ENCODE data around the gene HSF4.
"Not testable (repeated sequence)": the region's sequence is repeated elsewhere in the genome, so short reads cannot be mapped to it uniquely, and the experiment has no call there.

Gene HSF4, protein sequence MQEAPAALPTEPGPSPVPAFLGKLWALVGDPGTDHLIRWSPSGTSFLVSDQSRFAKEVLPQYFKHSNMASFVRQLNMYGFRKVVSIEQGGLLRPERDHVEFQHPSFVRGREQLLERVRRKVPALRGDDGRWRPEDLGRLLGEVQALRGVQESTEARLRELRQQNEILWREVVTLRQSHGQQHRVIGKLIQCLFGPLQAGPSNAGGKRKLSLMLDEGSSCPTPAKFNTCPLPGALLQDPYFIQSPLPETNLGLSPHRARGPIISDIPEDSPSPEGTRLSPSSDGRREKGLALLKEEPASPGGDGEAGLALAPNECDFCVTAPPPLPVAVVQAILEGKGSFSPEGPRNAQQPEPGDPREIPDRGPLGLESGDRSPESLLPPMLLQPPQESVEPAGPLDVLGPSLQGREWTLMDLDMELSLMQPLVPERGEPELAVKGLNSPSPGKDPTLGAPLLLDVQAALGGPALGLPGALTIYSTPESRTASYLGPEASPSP

DNA sequence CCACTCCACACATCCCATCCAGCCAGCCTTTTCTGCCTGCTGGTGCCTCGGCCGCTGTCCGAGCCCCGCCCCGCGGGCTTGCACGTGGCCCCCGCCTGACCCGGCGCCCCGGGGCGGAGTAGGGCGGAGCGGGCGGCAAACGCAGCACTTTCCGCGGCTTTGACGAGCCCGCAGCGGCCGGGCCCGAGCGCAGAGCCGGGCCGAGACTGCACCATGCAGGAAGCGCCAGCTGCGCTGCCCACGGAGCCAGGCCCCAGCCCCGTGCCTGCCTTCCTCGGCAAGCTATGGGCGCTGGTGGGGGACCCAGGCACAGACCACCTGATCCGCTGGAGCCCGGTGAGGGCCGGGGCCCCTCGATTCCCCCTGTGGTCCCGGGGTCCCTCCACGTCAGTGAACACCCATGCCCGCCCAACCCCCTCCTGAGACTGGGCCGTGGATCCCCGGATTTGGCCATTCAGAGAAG is at the start of gene HSF4:
Gene HSF4, plus strand, starts transcription at position 147 of the 463 bp plus-strand sequence. Its CDS starts 67 bp downstream, at position 214.
- peak within 1 kb of the TSS; percentile 37 for H3K4me3 ChIP-seq (ENCODE audit: low read length)

DNA sequence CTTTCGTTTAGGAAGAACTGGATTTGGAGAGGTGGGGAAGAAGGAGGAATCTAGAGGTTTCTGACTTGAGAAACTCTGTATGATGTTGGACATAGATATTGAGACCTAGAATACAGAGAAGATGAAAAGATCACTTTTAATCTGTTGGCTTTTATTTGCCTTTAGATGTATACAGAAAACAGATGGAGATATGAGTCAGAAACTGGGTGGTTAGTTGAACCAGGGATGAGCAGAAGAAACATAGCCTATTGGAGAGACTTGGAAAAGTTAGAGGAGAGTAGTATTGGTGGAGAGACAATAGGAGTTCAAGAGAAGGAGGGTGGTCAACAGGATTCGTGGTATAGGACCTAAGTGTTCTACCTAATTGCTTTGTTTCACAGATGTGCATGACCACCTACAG is 49.8 kb upstream of the HSF4 start:
- Histone ChIP-seq H3K4me3 (ENCODE audit: low read length) (no peak overlapping the region), H3K27me3 (ENCODE audit: control insufficient read depth, insufficient read depth, low read length) (no peaks in the 10 kb centered on the region), H3K9ac (ENCODE audit: low read length) (no peak overlapping the region), H3K4me1 (ENCODE audit: control insufficient read depth, low read depth, low read length) (no peaks in the 10 kb centered on the region), H3K27ac (ENCODE audit: low read length) (no peak overlapping the region), H3K9me3 (ENCODE audit: control insufficient read depth, low read depth, low read length) (no peaks in the 10 kb centered on the region), H3K36me3 (ENCODE audit: control insufficient read depth, low read depth, low read length) (no peaks in the 10 kb centered on the region)

More for the DNA sequence above, at the start of gene HSF4:
- H3K9ac ChIP-seq (ENCODE audit: low read length) = no peak within 1 kb of the TSS
- H3K27me3 ChIP-seq (ENCODE audit: control insufficient read depth, insufficient read depth, low read length) = peaks cover 100% of the 10 kb centered on the region
- no peaks in the 10 kb centered on the region for H3K36me3 ChIP-seq (ENCODE audit: control insufficient read depth, low read depth, low read length)
- H3K9me3 ChIP-seq (ENCODE audit: control insufficient read depth, low read depth, low read length) = no peaks in the 10 kb centered on the region
- H3K27ac ChIP-seq (ENCODE audit: low read length) = no peak within 1 kb of the TSS
- H3K4me1 ChIP-seq (ENCODE audit: control insufficient read depth, low read depth, low read length) = peaks cover 11% of the 10 kb centered on the region

DNA sequence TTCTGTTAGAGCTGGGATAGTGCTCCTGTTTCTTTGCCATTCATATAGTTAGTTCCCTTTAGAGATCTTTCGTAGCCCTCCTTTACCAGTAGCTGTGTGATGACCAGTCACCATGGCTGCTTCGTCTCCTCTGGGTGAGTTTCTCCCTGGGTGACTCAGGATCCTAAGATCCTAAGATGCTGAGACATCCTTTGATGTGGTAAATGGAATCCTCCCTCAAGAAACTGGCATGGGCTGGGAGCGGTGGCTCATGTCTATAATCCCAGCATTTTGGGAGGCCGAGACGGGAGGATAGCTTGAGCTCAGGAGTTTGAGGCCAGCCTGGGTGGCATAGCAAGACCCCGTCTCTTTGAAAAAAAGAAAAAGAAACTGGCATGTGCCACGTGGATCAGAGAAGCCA is 48.9 kb upstream of the HSF4 start:
- Histone ChIP-seq H3K36me3 (ENCODE audit: control insufficient read depth, low read depth, low read length) (peaks cover 1% of the 10 kb centered on the region), H3K9ac (ENCODE audit: low read length) (no peak overlapping the region), H3K9me3 (ENCODE audit: control insufficient read depth, low read depth, low read length) (no peaks in the 10 kb centered on the region), H3K4me3 (ENCODE audit: low read length) (no peak overlapping the region), H3K27me3 (ENCODE audit: control insufficient read depth, insufficient read depth, low read length) (no peaks in the 10 kb centered on the region), H3K4me1 (ENCODE audit: control insufficient read depth, low read depth, low read length) (no peaks in the 10 kb centered on the region), H3K27ac (ENCODE audit: low read length) (no peak overlapping the region)

DNA sequence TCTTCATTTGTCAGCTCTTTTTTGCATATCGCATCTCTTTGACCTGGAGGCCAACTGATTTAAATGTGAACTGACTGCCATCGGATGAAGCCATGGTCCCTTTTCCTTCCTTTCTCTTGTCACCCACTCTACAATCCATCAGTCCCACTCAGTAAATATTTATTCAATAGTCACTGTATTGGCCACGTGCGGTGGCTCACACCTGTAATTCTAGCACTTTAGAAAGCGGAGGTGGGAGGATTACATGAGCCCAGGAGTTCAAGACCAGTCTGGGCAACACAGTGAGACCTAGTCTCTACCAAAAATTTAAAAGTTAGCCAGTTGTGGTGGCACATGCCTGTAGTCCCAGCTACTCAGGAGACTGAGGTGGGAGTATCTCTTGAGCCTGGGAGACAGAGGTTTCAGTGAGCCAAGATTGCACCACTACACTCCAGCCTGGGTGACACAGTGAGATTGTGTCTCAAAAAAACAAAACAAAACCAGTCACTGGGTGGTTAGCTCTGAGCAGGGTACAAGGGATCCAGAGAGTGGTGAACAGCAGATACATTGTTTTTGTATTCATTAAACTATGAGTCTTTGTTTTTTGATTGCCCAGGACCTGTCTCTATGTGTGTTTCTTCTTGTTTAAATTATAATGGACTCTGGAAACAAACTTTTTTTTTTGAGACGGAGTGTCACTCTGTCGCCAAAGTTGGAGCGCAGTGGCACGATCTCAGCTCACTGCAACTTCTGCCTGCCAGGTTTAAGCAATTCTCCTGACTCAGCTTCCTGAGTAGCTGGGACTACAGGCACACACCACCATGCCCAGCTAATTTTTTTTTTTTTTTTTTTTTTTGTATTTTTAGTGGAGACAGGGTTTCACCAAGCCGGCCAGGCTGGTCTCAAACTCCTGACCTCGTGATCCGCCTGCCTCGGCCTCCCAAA is 47.9 kb upstream of the HSF4 start:
- Histone ChIP-seq H3K36me3 (ENCODE audit: control insufficient read depth, low read depth, low read length) (peaks cover 5% of the 10 kb centered on the region), H3K9me3 (ENCODE audit: control insufficient read depth, low read depth, low read length) (no peaks in the 10 kb centered on the region), H3K4me1 (ENCODE audit: control insufficient read depth, low read depth, low read length) (no peaks in the 10 kb centered on the region), H3K27me3 (ENCODE audit: control insufficient read depth, insufficient read depth, low read length) (no peaks in the 10 kb centered on the region), H3K9ac (ENCODE audit: low read length) (no peak overlapping the region), H3K27ac (ENCODE audit: low read length) (no peak overlapping the region), H3K4me3 (ENCODE audit: low read length) (no peak overlapping the region)

DNA sequence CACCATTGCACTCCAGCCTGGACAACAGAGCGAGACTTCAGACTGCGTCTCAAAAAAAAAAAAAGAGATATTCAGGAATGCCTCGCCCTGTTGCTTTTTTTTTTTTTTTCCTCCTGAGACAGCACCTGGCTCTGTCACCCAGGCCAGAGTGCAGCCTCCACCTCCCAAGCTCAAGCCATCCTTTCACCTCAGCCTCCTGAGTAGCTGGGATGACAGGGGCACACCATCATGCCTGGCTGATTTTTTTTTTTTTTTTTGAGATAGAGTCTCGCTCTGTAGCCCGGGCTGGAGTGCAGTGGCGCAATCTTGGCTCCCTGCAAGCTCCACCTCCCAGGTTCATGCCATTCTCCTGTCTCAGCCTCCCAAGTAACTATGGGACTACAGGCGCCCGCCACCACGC is 46.8 kb upstream of the HSF4 start:
- no peaks in the 10 kb centered on the region for H3K9me3 ChIP-seq (ENCODE audit: control insufficient read depth, low read depth, low read length)
- no peak overlapping the region for H3K27ac ChIP-seq (ENCODE audit: low read length)
- H3K27me3 ChIP-seq (ENCODE audit: control insufficient read depth, insufficient read depth, low read length) = no peaks in the 10 kb centered on the region
- H3K36me3 ChIP-seq (ENCODE audit: control insufficient read depth, low read depth, low read length) = peaks cover 11% of the 10 kb centered on the region
- no peaks in the 10 kb centered on the region for H3K4me1 ChIP-seq (ENCODE audit: control insufficient read depth, low read depth, low read length)
- no peak overlapping the region for H3K9ac ChIP-seq (ENCODE audit: low read length)
- no peak overlapping the region for H3K4me3 ChIP-seq (ENCODE audit: low read length)

DNA sequence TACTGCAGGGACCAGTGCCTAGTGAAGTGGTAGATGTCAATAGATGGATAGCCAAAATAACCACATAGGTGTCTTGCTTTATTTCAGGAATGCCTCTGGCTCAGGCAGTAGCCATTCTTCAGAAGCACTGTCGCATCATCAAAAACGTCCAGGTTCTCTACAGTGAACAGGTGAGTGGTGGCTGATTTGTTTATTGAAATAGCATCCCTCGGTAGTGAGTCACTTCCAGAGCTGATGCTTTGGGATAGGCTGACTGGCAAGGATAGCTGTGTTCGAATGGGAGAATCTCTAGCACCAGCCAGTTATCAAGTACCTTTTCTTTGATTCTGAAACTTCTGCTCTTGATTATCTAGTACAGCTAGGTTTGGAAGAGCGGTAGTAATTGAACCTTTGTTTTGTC is 44.5 kb upstream of the HSF4 start:
- Histone ChIP-seq H3K27me3 (ENCODE audit: control insufficient read depth, insufficient read depth, low read length) (no peaks in the 10 kb centered on the region), H3K9me3 (ENCODE audit: control insufficient read depth, low read depth, low read length) (no peaks in the 10 kb centered on the region), H3K9ac (ENCODE audit: low read length) (no peak overlapping the region), H3K27ac (ENCODE audit: low read length) (no peak overlapping the region), H3K4me3 (ENCODE audit: low read length) (no peak overlapping the region), H3K4me1 (ENCODE audit: control insufficient read depth, low read depth, low read length) (no peaks in the 10 kb centered on the region), H3K36me3 (ENCODE audit: control insufficient read depth, low read depth, low read length) (peaks cover 20% of the 10 kb centered on the region)

DNA sequence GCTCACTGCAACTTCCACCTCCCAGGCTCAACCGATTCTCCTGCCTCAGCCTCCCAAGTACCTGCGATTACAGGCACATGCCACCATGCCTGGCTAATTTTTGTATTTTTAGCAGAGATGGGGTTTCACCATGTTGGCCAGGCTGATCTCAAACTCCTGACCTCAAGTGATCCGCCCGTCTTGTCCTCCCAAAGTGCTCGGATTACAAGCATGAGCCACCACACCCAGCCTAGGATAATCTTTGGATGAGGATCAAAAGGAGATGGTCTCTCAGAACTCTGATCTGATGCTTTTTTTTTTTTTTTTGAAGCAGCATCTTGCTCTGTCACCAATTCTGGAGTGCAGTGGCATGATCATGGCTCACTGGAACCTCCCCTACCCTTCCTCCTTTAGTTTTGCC is 41.7 kb upstream of the HSF4 start:
- not testable (repeated sequence) for H3K4me1 ChIP-seq (ENCODE audit: control insufficient read depth, low read depth, low read length); H3K9me3 ChIP-seq (ENCODE audit: control insufficient read depth, low read depth, low read length); H3K4me3 ChIP-seq (ENCODE audit: low read length); H3K27me3 ChIP-seq (ENCODE audit: control insufficient read depth, insufficient read depth, low read length); H3K27ac ChIP-seq (ENCODE audit: low read length); H3K9ac ChIP-seq (ENCODE audit: low read length)
- peaks cover 22% of the 10 kb centered on the region for H3K36me3 ChIP-seq (ENCODE audit: control insufficient read depth, low read depth, low read length)

DNA sequence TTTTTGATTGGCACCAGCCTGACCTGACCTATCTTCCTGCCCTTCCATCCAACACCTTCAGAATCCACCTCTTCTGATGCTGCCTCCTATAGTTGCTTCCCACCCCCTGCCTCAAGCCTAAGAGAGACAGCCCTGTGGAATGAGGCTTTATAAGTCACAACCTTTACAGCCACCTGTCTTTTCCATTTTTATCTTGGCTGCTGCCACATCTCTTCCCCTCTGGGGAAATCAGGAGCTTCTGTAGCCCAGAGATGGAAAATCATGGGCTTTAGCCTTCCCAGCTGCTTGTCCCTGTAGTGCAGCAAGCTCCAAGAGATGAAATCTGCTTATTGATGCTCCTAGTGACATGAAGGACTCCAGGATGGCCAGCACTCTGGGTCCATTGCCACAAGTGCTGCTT is 36.1 kb upstream of the HSF4 start:
- H3K4me3 ChIP-seq (ENCODE audit: low read length) = no peak overlapping the region
- H3K4me1 ChIP-seq (ENCODE audit: control insufficient read depth, low read depth, low read length) = no peaks in the 10 kb centered on the region
- no peaks in the 10 kb centered on the region for H3K27me3 ChIP-seq (ENCODE audit: control insufficient read depth, insufficient read depth, low read length)
- no peaks in the 10 kb centered on the region for H3K9me3 ChIP-seq (ENCODE audit: control insufficient read depth, low read depth, low read length)
- no peak overlapping the region for H3K27ac ChIP-seq (ENCODE audit: low read length)
- no peak overlapping the region for H3K9ac ChIP-seq (ENCODE audit: low read length)
- H3K36me3 ChIP-seq (ENCODE audit: control insufficient read depth, low read depth, low read length) = peaks cover 22% of the 10 kb centered on the region

DNA sequence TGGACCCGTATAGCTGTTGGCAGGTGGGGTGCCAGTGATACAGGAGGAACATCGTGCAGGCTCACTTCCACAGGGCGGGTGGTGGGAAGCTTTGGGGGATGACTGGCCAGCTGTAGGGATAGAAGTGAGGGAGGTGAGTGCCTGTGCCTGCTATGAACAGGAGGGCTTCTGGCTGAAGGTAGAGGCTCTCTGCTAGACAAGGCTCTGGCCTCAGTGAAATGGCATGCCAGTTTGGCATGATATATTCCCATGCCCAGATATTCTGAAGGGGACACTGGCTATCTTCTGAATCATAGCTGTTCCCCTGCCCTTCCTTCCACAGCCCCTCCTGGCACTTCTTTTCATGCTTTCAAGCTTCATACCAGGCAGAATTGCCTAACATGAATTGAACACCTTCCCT is 35.7 kb upstream of the HSF4 start:
- H3K36me3 ChIP-seq (ENCODE audit: control insufficient read depth, low read depth, low read length) = peaks cover 19% of the 10 kb centered on the region
- H3K4me3 ChIP-seq (ENCODE audit: low read length) = no peak overlapping the region
- H3K9me3 ChIP-seq (ENCODE audit: control insufficient read depth, low read depth, low read length) = no peaks in the 10 kb centered on the region
- no peaks in the 10 kb centered on the region for H3K4me1 ChIP-seq (ENCODE audit: control insufficient read depth, low read depth, low read length)
- H3K27ac ChIP-seq (ENCODE audit: low read length) = no peak overlapping the region
- no peak overlapping the region for H3K9ac ChIP-seq (ENCODE audit: low read length)
- H3K27me3 ChIP-seq (ENCODE audit: control insufficient read depth, insufficient read depth, low read length) = no peaks in the 10 kb centered on the region

DNA sequence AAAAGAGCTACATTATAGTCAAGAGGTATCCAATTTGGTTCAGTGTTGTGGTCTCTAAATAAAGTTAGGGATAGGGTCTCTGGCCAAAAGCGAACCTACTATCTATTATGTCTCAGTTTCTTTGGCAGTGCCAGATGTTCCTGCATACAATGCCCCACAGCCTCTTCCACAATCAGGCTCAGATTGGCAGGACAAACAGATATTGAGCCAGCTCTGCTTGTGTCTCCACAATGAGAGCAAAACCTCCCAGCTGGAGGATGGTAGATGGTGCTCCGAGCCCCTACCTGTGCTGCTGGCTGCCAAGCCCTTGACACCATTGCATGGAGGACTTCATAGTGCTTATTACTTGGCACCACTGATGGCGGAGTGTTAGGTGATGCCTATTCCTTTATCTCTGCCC is 35.1 kb upstream of the HSF4 start:
- Histone ChIP-seq H3K36me3 (ENCODE audit: control insufficient read depth, low read depth, low read length) (peaks cover 24% of the 10 kb centered on the region), H3K27me3 (ENCODE audit: control insufficient read depth, insufficient read depth, low read length) (no peaks in the 10 kb centered on the region), H3K9ac (ENCODE audit: low read length) (no peak overlapping the region)

DNA sequence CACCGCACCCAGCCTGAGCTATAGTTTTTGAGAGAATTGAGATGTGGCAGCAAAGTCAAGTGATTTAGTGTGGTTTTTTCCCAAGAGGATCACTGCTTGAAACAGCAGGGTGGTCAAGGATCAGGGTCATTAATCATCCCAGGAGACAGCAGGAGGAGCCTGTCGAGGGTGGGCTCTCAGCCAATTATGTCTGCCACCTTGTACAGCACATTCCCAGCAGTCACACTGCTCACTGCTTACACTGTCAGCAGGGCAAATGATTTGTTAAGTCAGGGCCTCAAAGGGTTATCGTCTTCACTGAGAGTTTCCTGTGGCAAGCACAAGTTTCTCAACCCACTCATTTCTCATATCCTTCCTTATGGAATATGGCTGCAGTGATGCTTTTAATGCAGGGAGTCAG is 26.9 kb upstream of the HSF4 start:
- peaks cover 43% of the 10 kb centered on the region for H3K36me3 ChIP-seq (ENCODE audit: control insufficient read depth, low read depth, low read length)
- H3K9me3 ChIP-seq (ENCODE audit: control insufficient read depth, low read depth, low read length) = no peaks in the 10 kb centered on the region
- no peaks in the 10 kb centered on the region for H3K4me1 ChIP-seq (ENCODE audit: control insufficient read depth, low read depth, low read length)
- H3K4me3 ChIP-seq (ENCODE audit: low read length) = no peak overlapping the region
- H3K27me3 ChIP-seq (ENCODE audit: control insufficient read depth, insufficient read depth, low read length) = no peaks in the 10 kb centered on the region
- H3K9ac ChIP-seq (ENCODE audit: low read length) = no peak overlapping the region
- H3K27ac ChIP-seq (ENCODE audit: low read length) = no peak overlapping the region

More for the DNA sequence above, 35.1 kb upstream of the HSF4 start:
- Histone ChIP-seq H3K27ac (ENCODE audit: low read length) (no peak overlapping the region), H3K4me3 (ENCODE audit: low read length) (no peak overlapping the region), H3K9me3 (ENCODE audit: control insufficient read depth, low read depth, low read length) (no peaks in the 10 kb centered on the region), H3K4me1 (ENCODE audit: control insufficient read depth, low read depth, low read length) (no peaks in the 10 kb centered on the region)

Data from iPS-18a (cell line).